HCT116 (cell line): ENCODE data around the gene SNRPD2.

Experiments
- CTCF ChIP-seq, 3 experiments: fragments of 200-600 bp in 1 of 3; sonication (generic) in 1 of 3; IDR thresholded peaks in 2 of 3; conservative IDR thresholded peaks in 1 of 3; 2 replicates each; pipeline ENCODE4 v1.5.1; 2012 to 2017; ENCODE audit warnings: low read depth in 2 of 3, low read length in 2 of 3, antibody characterized with exemption in 1 of 3, borderline replicate concordance in 1 of 3, control low read depth in 1 of 3, mild to moderate bottlenecking in 1 of 3, mixed read lengths in 1 of 3, mixed run types in 1 of 3, moderate library complexity in 1 of 3; ENCODE audit not compliant: insufficient read depth in 1 of 3
- EZH2 ChIP-seq: fragments of 200-600 bp; sonication (generic); IDR thresholded peaks from 2 replicates; pipeline ENCODE4 v1.6.1; 2017; ENCODE audit warnings: antibody characterized with exemption, mixed run types
- EZH2phosphoT487 ChIP-seq: fragments of 200-600 bp; IDR thresholded peaks from 2 replicates; pipeline ENCODE4 v1.6.1; 2018; ENCODE audit warnings: antibody characterized with exemption, borderline replicate concordance
- POLR2A ChIP-seq: IDR thresholded peaks from 2 replicates; pipeline ENCODE4 v1.7.0; 2011; ENCODE audit warnings: borderline replicate concordance; ENCODE audit not compliant: insufficient read depth, insufficient read length; ENCODE audit errors: extremely low read depth
- RAD21 ChIP-seq: IDR thresholded peaks from 2 replicates; pipeline ENCODE4 v1.6.1; 2012; ENCODE audit warnings: low read depth, mild to moderate bottlenecking

GRCh38 chr19:45646345-45646698 lies 45.4 kb downstream of the SNRPD2 start:
- TF ChIP-seq EZH2: no peak
- no peak for TF ChIP-seq CTCF (IDR thresholded peaks at IDR 0.05 in 2 of 3, conservative IDR thresholded peaks at IDR 0.05 in 1 of 3; ENCODE audit: borderline replicate concordance in 1 of 3, insufficient read depth in 1 of 3, low read depth in 2 of 3, low read length in 2 of 3)
- no peak for TF ChIP-seq POLR2A
- TF ChIP-seq EZH2phosphoT487: no peak
- no peak for TF ChIP-seq RAD21
